ENCODE results near the gene UBAC1. TPM values are rescaled to one million over a fixed set of nuclear protein-coding genes. Genes with fewer than 3 reads are reported as not detected.

The UBAC1 gene
- total and polyA plus RNA-seq, 9 of the 15 experiments (the other 6 are each of a cell fraction or from before 2014, with no cell fraction given) = 94.0 to 399 (median 228) TPM

DNA sequence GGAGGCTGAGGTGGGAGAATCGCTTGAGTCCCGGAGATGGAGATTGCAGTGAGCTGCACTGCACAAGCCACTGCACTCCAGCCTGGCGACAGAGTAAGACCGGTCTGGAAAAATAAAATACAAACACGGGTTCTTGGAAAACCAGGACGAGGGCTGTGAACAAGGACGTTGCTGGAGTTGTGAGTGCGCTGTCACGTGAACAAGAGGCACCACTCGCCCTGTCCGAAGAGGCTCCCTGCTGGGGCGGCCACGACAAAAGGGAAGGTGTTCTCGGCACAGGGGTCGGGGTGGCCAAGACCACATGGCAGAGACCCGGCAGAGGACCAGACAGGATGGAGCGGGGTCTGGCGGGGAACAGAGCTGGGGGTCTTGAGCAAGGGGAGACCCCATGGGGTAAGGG is 30.6 kb upstream of the UBAC1 start (continued):
- TF ChIP-seq ZNF175 (CRISPR knock-in tag; IDR thresholded peaks at IDR 0.05; ENCODE audit: low read depth) = no peak
- TF ChIP-seq ZNF507 (tag; conservative IDR thresholded peaks at IDR 0.05) = no peak
- TF ChIP-seq ZNF668 (CRISPR knock-in tag; IDR thresholded peaks at IDR 0.05) = no peak
- TF ChIP-seq POLR2AphosphoS2 (IDR thresholded peaks at IDR 0.05; ENCODE audit: low read length) = no peak
- no peak for TF ChIP-seq MED1 (CRISPR knock-in tag; IDR thresholded peaks at IDR 0.05; ENCODE audit: borderline replicate concordance)
- TF ChIP-seq SNIP1 (IDR thresholded peaks at IDR 0.05; ENCODE audit: low read depth) = no peak
- no peak for TF ChIP-seq ZNF282 (CRISPR knock-in tag; IDR thresholded peaks at IDR 0.05)
- no peak for TF ChIP-seq TRIM24 (IDR thresholded peaks at IDR 0.05)
- peak; percentile 36; the same call in 1 of the 2 replicates for TF ChIP-seq BHLHE40 (IDR thresholded peaks at IDR 0.05; ENCODE audit: low read length)
- TF ChIP-seq HNRNPL (IDR thresholded peaks at IDR 0.05; ENCODE audit: low read depth, low read length) = no peak
- TF ChIP-seq RAD51 (IDR thresholded peaks at IDR 0.05; ENCODE audit: borderline replicate concordance, low read depth) = peak; percentile 40; the same call in 1 of the 2 replicates
- TF ChIP-seq LEF1 (IDR thresholded peaks at IDR 0.05) = no peak
- TF ChIP-seq, protein P1, sequence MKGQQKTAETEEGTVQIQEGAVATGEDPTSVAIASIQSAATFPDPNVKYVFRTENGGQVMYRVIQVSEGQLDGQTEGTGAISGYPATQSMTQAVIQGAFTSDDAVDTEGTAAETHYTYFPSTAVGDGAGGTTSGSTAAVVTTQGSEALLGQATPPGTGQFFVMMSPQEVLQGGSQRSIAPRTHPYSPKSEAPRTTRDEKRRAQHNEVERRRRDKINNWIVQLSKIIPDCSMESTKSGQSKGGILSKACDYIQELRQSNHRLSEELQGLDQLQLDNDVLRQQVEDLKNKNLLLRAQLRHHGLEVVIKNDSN (CRISPR knock-in tag; IDR thresholded peaks at IDR 0.05) = 0 out of 2 replicates have a peak, but pooled peaks have one; percentile 13
- no peak for TF ChIP-seq RBBP5 (IDR thresholded peaks at IDR 0.05; ENCODE audit: borderline replicate concordance, insufficient read depth, low read length, poor library complexity, severe bottlenecking)
- no peak for TF ChIP-seq HIVEP1 (CRISPR knock-in tag; IDR thresholded peaks at IDR 0.05)
- TF ChIP-seq, protein P2, sequence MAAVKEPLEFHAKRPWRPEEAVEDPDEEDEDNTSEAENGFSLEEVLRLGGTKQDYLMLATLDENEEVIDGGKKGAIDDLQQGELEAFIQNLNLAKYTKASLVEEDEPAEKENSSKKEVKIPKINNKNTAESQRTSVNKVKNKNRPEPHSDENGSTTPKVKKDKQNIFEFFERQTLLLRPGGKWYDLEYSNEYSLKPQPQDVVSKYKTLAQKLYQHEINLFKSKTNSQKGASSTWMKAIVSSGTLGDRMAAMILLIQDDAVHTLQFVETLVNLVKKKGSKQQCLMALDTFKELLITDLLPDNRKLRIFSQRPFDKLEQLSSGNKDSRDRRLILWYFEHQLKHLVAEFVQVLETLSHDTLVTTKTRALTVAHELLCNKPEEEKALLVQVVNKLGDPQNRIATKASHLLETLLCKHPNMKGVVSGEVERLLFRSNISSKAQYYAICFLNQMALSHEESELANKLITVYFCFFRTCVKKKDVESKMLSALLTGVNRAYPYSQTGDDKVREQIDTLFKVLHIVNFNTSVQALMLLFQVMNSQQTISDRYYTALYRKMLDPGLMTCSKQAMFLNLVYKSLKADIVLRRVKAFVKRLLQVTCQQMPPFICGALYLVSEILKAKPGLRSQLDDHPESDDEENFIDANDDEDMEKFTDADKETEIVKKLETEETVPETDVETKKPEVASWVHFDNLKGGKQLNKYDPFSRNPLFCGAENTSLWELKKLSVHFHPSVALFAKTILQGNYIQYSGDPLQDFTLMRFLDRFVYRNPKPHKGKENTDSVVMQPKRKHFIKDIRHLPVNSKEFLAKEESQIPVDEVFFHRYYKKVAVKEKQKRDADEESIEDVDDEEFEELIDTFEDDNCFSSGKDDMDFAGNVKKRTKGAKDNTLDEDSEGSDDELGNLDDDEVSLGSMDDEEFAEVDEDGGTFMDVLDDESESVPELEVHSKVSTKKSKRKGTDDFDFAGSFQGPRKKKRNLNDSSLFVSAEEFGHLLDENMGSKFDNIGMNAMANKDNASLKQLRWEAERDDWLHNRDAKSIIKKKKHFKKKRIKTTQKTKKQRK (IDR thresholded peaks at IDR 0.05; ENCODE audit: borderline replicate concordance, low read depth, low read length) = no peak
- TF ChIP-seq CXXC5 (CRISPR knock-in tag; IDR thresholded peaks at IDR 0.05) = 0 out of 2 replicates have a peak, but pooled peaks have one; percentile 9
- TF ChIP-seq ZC3H4 (CRISPR knock-in tag; IDR thresholded peaks at IDR 0.05; ENCODE audit: borderline replicate concordance) = no peak
- TF ChIP-seq, protein P3, sequence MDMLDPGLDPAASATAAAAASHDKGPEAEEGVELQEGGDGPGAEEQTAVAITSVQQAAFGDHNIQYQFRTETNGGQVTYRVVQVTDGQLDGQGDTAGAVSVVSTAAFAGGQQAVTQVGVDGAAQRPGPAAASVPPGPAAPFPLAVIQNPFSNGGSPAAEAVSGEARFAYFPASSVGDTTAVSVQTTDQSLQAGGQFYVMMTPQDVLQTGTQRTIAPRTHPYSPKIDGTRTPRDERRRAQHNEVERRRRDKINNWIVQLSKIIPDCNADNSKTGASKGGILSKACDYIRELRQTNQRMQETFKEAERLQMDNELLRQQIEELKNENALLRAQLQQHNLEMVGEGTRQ (CRISPR knock-in tag; IDR thresholded peaks at IDR 0.05) = peak; percentile 44
- TF ChIP-seq POLR2B (IDR thresholded peaks at IDR 0.05; ENCODE audit: low read depth, partially characterized antibody) = no peak
- TF ChIP-seq ZEB2 (IDR thresholded peaks at IDR 0.05) = no peak
- TF ChIP-seq NBN (IDR thresholded peaks at IDR 0.05; ENCODE audit: low read depth) = no peak
- no peak for TF ChIP-seq ZNF589 (CRISPR knock-in tag; IDR thresholded peaks at IDR 0.05; ENCODE audit: low read depth)
- TF ChIP-seq ZNF3 (CRISPR knock-in tag; IDR thresholded peaks at IDR 0.05) = no peak
- no peak for TF ChIP-seq SMARCB1 (IDR thresholded peaks at IDR 0.05; ENCODE audit: insufficient read length, low read depth)
